Activated CD4-positive, alpha-beta T cell treated with anti-CD3 and anti-CD28 coated beads for 24 hours (primary cell): ENCODE measurements around the gene MEMO1.
"Not testable (repeated sequence)": the region's sequence is repeated elsewhere in the genome, so short reads cannot be mapped to it uniquely, and the experiment has no call there.

Experiments used
- DNase-seq, 2 donors: peaks; one replicate each; pipeline ENCODE4 v3.0.0-alpha.2; 2020; ENCODE audit warnings: low read depth in 2 of 2

MEMO1 gene

DNA sequence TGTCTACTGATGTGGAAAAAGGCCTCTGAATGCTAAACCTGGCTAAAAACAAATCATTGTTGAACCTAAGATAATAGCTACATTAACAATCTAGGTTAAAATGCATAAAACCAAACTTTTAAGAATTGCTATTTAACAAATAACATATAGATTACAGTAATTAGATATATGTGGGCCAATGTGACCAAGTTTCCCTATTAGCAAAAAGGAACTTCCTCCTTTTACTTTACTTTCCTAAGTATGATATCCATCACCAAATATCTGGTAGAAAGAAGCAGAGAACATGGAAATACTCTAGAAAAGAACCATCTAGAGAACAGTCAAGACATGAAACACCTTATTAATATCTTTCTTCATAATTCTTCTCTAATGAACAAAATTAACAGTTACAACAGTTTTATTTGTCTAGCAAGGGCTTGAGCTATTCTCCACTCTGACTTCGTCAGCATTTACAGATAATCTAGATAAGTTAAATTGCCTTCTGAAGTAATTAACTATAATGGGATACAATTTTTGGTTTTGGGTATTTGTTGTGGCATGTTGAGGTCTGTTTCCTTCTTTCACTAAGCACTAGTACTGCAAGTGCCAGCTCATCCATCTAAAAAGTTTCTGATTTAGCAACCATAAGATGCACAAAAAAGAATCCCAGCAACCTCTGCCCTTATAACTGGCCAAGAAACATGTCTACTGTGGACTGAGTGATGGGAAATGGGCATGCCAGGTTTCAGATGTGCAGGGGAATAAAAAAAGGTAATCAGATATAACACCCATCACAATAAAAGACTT, 53.3 kb downstream of the MEMO1 start:
- no peak for DNase-seq

GRCh38 chr2:31956934-31957333, 53.9 kb downstream of the MEMO1 start:
- DNase-seq = not testable (repeated sequence)

GRCh38 chr2:31956312-31956711, 54.5 kb downstream of the MEMO1 start:
- no peak for DNase-seq

DNA sequence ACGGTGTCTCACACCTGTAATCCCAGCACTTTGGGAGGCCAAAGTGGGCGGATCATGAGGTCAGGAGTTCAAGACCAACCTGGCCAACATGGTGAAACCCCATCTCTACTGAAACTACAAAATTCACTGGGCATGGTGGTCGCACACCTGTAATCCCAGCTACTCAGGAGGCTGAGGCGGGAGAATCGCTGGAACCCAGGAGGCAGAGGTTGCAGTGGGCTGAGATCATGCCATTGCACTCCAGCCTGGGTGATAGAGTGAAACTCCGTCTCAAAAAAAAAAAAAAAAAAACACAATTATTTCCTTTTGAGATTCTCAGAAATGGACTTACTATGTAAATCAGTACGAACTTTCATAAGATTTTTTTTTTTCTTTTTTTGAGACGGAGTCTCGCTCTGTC, 57.7 kb downstream of the MEMO1 start:
- DNase-seq = not testable (repeated sequence)

DNA sequence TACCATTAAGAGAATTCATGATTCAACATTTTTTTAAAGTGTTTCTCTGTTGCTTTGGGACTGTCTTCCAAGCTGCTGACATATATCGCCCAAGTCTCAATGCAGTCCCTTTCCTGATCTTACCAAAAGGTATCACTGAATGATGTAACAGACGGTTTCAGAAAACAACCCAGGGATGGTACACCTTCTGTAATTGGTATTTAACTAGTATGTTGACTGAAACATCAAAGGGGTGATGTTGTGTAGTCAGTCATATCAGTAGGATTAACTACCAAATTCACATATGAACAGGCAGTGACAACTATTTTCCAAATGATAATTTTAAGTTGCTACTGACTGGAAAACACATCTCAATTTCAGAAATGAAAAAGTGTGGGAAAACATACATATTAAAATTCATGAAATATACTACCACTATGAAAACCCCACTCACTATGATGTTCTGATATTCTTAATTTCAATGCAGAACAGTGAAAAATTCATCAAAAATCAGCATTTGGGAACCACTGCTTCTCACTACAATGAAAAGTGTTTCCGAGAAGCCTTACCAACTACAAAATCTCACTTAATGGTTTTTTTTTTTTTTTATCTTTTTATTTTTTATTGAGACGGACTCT, 59.8 kb downstream of the MEMO1 start:
- DNase-seq = no peak

GRCh38 chr2:31947871-31948270, 62.9 kb downstream of the MEMO1 start:
- no peak for DNase-seq

DNA sequence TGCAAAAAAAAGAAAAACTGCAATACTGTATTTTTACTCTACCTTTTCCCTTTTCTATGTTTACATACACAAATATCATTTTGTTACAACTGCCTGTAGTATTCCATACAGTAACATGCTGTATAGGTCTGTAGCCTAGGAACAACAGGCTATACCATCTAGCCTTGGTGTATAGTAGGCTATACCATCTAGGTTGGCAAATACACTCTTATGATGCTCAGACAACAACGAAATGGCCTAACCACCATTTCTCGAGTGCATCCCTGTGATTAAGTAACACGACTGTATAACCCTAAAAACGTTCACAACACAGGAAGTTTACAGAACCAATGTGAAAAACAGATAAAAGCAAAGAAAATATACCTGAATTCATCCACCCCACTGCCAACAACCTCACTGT, 64.0 kb downstream of the MEMO1 start:
- no peak for DNase-seq

GRCh38 chr2:31945572-31945935, 65.3 kb downstream of the MEMO1 start:
- DNase-seq = no peak

DNA sequence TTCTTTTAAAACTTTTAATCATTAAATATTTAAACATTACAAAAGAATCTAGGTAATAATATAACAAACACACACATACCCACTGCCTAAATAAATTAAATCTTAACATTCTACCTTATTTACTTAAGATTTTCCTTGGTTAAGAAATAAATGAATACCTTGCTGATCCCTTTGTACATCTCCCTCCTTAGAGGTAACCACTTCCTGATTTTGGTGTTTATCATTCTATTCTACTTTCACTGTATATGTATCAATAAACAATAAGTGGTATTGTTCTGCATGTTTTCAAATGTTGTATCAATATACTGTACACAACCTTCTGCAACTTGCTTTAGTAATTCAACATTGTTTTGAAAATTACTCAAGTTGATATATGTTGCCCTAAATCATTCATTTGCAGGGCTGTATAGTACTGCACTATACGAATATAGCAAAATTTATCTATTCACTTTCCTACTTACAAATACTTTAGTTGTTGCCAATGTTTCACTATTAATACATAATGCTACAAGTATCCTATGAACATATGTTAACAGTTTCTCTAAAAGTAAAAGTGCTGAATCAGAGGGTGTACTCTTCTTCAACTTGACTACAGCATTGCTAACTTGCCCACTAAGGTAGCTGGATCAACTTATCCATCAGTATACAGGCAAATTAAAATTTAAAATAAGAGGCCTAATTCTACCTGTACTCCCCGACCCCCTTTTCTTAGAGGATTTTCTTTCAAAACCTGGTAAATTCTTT, 65.8 kb downstream of the MEMO1 start:
- DNase-seq = no peak

DNA sequence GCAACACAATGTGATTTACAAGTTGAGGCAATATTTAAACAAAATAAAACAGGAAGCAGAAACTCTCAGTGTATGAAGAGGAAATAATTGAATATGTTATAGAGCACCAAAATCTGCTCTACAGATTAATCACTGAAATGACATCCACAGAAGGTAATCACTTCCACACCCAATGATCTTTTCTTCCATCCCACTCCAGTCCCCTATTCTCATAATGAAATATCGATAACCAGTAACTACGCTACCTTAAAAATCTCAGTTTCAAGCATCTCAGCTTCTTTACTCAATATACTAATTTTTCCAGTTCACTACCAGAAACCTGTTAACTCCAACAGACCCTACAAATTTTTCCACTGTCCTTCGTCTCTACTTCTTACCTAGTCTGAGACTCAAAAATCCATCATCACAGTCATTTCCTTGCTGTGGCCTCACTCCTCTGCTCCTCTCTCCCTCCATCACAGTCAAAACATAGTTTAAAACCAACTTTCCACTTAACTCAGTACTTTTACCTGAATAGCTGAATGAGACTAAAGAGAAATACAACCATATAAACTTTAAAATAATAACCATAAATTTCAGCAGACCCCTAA, 67.1 kb downstream of the MEMO1 start:
- DNase-seq = no peak

DNA sequence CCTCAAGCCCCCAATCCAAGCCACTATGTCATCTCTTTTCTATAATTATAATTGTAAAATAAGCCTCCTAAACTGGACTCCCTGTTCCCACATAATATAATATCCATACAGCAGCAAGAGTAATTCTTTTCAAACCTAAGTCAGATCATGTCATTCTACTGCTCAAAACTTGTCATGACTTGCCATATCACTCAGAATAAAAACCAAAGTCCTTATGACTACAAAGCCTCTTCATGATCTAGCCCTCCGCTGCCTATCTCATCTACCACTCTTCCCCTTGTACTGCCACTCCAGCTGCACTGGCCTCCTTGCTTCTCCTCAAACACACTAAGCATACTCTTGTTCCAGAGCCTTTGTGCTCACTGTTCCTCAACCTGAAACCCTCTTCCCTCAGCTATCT, 69.9 kb downstream of the MEMO1 start:
- no peak for DNase-seq

DNA sequence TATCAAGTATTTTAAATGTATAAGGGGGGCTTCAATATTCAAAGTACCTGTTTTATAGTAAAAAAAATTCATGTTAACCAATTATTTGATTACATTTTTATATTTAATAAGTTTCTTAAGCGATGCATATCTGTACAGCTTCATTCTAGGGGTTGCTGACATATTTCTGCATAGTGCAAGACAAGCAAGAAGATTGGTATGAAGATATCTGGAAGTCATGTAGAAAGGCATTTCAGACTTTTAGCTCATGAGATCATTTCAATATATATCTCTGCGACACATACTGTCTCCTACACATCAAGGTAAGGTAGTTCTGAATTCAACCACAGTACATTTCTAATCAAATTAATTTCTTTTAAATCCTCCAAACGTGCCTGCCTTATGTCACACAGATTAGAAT, 73.1 kb downstream of the MEMO1 start:
- no peak for DNase-seq

DNA sequence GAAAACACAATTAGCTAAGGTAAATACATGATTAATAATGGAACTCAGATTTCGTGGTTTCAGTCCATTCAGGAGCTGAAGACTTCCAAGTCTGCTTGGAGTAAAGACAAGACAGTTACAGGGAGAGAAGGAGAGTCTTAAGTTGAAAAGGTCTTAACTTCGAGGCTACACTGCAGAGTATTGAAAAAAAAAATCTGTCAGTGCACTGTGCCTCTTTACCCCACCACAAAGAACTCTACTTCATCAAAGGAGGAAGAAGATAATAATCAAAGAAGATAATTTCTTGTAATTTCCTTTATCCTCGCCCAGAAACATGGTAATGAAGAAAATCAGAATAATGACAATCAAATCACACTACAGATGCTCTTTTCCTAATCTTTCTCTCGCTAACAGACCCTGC, 75.4 kb downstream of the MEMO1 start:
- DNase-seq = no peak

GRCh38 chr2:31933066-31933465, 77.7 kb downstream of the MEMO1 start:
- DNase-seq = no peak

DNA sequence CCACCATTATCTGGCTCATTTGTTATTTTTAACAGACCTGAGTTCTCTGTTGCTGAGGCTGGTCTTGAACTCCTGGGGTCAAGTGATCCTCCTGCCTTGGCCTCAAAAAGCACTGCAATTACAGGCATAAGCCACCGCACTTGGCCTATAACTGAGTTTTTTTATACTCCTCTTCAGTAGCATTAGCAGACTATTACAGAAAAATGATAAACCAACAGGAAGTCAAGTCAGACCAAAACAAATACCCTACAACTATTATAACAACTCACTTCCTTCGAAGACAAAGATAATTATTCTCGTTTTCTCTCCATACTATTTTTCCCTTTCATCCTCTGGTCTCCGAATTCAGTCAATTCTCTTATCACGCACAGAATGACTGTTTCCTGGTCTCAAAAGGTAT, 78.2 kb downstream of the MEMO1 start:
- no peak for DNase-seq

DNA sequence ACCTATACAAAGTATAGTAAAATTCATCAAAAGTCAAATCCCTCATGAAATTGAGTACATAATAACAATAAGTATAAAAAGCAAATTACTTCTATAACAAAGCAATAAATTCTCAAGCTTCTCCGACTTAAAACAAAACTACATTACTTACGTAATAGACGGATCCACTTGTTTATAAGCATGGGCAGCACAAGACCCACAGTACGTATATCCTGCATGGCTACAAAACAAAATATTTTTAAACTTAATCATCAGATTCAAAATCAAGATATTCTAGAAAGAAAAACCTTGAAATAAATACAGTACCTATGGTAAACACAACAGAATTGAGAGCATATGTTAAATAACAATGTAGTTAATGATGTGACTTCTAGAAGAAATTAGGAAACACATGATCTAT, 78.9 kb downstream of the MEMO1 start:
- no peak for DNase-seq

DNA sequence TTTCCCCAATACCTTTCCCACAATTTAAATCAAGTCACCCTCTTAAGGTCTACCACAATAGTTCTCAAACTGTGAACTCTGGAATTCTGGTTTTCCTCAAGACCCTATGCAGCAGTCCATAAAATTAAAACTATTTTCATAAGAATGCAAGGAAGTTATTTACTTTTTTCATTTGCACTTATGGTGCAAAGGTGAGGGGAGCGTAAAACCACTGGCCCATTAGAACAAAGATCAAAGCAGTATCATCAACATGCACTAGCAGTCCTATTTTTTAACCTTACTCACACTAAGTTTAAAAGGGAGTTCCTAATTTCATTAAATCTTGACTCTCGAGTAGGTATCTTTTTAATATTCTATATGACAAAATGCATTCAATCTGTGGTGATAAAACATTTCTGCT, 85.3 kb downstream of the MEMO1 start:
- DNase-seq = no peak

DNA sequence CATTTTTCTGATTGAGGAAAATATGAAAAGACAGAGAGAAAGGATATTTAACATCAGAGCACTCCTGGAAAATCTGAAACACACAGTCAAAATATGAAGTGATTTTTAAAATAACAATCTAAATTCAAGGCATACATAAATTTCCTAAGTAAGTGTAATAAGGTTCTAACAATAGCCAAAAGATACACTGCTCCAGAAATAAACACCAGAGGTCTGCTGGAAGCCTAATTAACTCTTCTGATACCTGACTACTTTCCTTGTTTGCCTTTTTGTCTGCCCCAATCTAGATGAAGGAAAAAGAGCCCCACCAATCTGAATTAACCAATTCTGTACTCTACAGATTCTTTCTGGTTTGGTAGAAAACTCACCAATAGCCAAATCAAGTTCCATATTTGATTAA, 87.1 kb downstream of the MEMO1 start:
- DNase-seq = no peak

DNA sequence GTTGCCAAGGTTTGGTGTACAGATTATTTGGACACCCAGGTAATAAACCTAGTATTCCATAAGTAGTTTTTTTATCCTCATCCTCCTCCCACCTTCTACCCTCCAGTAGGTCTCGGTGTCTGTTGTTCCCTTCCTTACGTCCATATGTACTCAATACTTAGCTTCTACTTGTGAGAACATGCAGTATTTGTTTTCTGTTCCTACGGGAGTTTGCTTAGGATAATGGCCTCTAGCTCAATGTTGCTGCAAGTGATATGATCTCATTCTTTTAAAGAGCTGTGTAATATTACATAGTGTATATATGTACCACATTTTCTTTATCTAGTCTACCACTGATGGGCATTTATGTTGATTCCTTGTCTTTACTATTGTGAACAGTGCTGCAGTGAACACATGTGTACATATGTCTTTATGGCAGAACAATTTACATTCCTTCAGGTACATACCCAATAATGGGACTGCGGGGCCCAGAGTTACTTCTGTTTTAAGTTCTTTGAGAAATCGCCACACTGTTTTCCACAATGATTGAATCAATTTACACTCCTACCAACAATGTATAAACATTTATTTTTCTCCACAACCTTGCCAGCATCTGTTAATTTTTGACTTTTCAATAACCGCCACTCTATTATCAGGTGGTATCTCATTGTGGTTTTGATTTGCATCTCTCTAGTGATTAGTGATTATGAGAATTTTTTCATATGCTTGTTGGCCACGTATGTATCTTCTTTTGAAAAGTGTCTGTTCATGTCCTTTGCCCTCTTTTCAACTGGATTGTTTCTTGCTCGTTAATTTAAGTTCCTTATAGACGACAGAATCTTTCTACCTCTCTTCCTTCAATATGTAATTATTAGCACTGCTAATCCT, 88.0 kb downstream of the MEMO1 start:
- DNase-seq = no peak

- DNase-seq = no peak
Observed at GRCh38 chr2:31920962-31921361, 89.8 kb downstream of the MEMO1 start.

- DNase-seq = no peak
Observed at GRCh38 chr2:31919499-31919898, 91.3 kb downstream of the MEMO1 start.

GRCh38 chr2:31909661-31910060, 101.1 kb downstream of the MEMO1 start:
- no peak for DNase-seq
